ACC112 (cell line): ENCODE data around the gene ARHGEF4.

Source experiments
- H2AFZ ChIP-seq: fragments of 200-600 bp; sonication (generic); one replicate; pipeline ENCODE4 v1.6.0; 2017; ENCODE audit warnings: antibody characterized with exemption, low read length; ENCODE audit not compliant: unreplicated experiment
- H3K27ac ChIP-seq: fragments of 200-600 bp; sonication (generic); 2 replicates; pipeline ENCODE4 v1.5.1; 2014; ENCODE audit warnings: low read depth, mild to moderate bottlenecking, antibody characterized with exemption, low read length, moderate library complexity
- H3K27me3 ChIP-seq: fragments of 200-600 bp; sonication (generic); 2 replicates; pipeline ENCODE4 v1.6.1; 2014; ENCODE audit warnings: mild to moderate bottlenecking, antibody characterized with exemption, low read length, moderate library complexity, mixed read lengths; ENCODE audit not compliant: insufficient read depth
- H3K36me3 ChIP-seq: fragments of 200-600 bp; sonication (generic); 2 replicates; pipeline ENCODE4 v1.6.1; 2016; ENCODE audit warnings: mild to moderate bottlenecking, antibody characterized with exemption, low read length, moderate library complexity, mixed read lengths; ENCODE audit not compliant: insufficient read depth
- H3K4me1 ChIP-seq: fragments of 200-600 bp; sonication (generic); one replicate; pipeline ENCODE4 v1.6.1; 2016; ENCODE audit warnings: low read length, mixed read lengths; ENCODE audit not compliant: insufficient read depth, unreplicated experiment, control insufficient read depth
- H3K4me3 ChIP-seq: fragments of 200-600 bp; sonication (generic); 2 replicates; pipeline ENCODE4 v1.5.1; 2014; ENCODE audit warnings: mild to moderate bottlenecking, low read depth, low read length
- H3K79me2 ChIP-seq: fragments of 200-600 bp; sonication (generic); one replicate; pipeline ENCODE4 v1.6.0; 2016; ENCODE audit warnings: low read length; ENCODE audit not compliant: control insufficient read depth, unreplicated experiment, insufficient read depth

The ARHGEF4 gene

DNA sequence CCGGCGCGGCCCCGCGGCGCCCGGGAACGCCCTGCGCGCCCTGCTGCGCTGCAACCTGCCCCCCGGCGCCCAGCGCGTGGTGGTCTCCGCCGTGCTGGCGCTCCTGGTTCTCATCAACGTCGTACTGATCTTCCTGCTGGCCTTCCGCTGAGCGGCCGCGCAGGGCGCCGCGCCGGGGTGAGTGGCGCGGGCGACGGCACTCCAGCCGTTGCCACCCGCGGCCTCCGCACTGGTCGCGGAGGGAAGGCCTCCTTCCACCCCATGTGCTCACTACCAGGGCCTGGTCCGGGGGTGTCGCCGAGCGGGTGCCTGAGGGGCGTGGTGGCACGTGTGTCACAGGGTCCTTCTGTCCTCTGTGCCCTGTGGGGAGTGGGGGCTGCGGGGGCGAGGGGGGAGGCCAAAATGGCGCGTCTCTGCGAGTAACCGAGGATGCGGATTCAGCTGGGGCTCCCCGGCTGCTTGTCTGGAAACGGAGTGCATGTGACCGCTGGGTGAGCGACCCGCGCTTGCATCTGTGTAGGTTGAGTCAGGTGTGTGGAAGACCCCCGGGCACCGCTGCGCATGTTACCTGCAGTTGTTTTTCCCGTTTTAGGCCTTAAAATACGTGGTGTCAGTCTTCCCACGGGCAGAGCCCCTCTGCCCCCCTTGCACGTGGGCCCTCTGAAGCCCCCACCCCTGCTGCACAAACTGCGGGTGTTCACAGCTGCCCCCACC, 198.6 kb downstream of the ARHGEF4 start:
- H3K27ac ChIP-seq = no peak overlapping the region
- H3K36me3 ChIP-seq = no peaks in the 10 kb centered on the region
- H3K27me3 ChIP-seq = peaks cover 11% of the 10 kb centered on the region; the same call in 1 of the 2 replicates
- H2AFZ ChIP-seq = peak overlapping the region; percentile 43
- peak overlapping the region; percentile 77 for H3K4me3 ChIP-seq
- H3K79me2 ChIP-seq = no peaks in the 10 kb centered on the region
- H3K4me1 ChIP-seq = peaks cover 8% of the 10 kb centered on the region

GRCh38 chr2:131035826-131036231, 199.1 kb downstream of the ARHGEF4 start:
- Histone ChIP-seq H3K27ac (no peak overlapping the region), H3K4me1 (peaks cover 8% of the 10 kb centered on the region), H3K79me2 (no peaks in the 10 kb centered on the region), H3K27me3 (peaks cover 11% of the 10 kb centered on the region; the same call in 1 of the 2 replicates), H2AFZ (peak overlapping the region; percentile 43), H3K36me3 (no peaks in the 10 kb centered on the region), H3K4me3 (peak overlapping the region; percentile 77)

DNA sequence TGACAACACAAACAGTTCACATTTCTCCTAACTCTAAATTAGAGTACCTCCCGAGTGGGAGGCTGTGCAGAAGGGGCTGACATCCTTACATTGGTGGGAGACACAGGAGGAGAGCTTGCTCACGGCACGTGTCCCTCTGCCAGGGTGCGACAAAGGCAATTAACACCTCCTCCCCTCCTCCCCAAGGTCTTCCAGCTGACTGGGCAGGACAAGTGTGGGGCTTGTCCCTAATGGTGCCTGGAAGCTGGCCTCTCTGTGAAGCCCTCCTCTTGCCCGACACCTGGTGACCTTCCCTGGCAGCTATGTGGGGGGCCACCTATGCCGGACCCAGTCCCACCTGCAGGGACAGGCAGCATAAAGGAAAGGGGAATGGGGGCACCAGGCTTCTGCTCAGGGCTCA, 199.6 kb downstream of the ARHGEF4 start:
- Histone ChIP-seq H3K4me1 (peaks cover 8% of the 10 kb centered on the region), H3K27ac (no peak overlapping the region), H2AFZ (no peak overlapping the region), H3K4me3 (no peak overlapping the region; the same call in 1 of the 2 replicates), H3K27me3 (peaks cover 11% of the 10 kb centered on the region; the same call in 1 of the 2 replicates), H3K36me3 (no peaks in the 10 kb centered on the region), H3K79me2 (no peaks in the 10 kb centered on the region)

GRCh38 chr2:131036696-131037397, 200.1 kb downstream of the ARHGEF4 start:
- Histone ChIP-seq H3K27ac (no peak overlapping the region), H2AFZ (no peak overlapping the region), H3K27me3 (peaks cover 11% of the 10 kb centered on the region; the same call in 1 of the 2 replicates), H3K79me2 (no peaks in the 10 kb centered on the region), H3K36me3 (no peaks in the 10 kb centered on the region), H3K4me1 (peaks cover 8% of the 10 kb centered on the region), H3K4me3 (no peak overlapping the region)

GRCh38 chr2:131037398-131038257, 200.9 kb downstream of the ARHGEF4 start:
- H2AFZ ChIP-seq = no peak overlapping the region
- H3K4me3 ChIP-seq = no peak overlapping the region
- no peak overlapping the region for H3K27ac ChIP-seq
- peaks cover 11% of the 10 kb centered on the region for H3K4me1 ChIP-seq
- no peaks in the 10 kb centered on the region for H3K36me3 ChIP-seq
- peaks cover 11% of the 10 kb centered on the region; the same call in 1 of the 2 replicates for H3K27me3 ChIP-seq
- H3K79me2 ChIP-seq = no peaks in the 10 kb centered on the region

- H3K27me3 ChIP-seq = peaks cover 11% of the 10 kb centered on the region; the same call in 1 of the 2 replicates
- no peaks in the 10 kb centered on the region for H3K79me2 ChIP-seq
- no peak overlapping the region for H3K4me3 ChIP-seq
- H3K27ac ChIP-seq = no peak overlapping the region
- no peaks in the 10 kb centered on the region for H3K36me3 ChIP-seq
- H2AFZ ChIP-seq = no peak overlapping the region
- peaks cover 11% of the 10 kb centered on the region for H3K4me1 ChIP-seq
Observed at GRCh38 chr2:131038258-131039100, 201.8 kb downstream of the ARHGEF4 start.

GRCh38 chr2:131039101-131039440, 202.4 kb downstream of the ARHGEF4 start:
- H3K27me3 ChIP-seq = peaks cover 5% of the 10 kb centered on the region; the same call in 1 of the 2 replicates
- H3K27ac ChIP-seq = no peak overlapping the region
- no peak overlapping the region for H3K4me3 ChIP-seq
- H3K36me3 ChIP-seq = no peaks in the 10 kb centered on the region
- peaks cover 7% of the 10 kb centered on the region for H3K4me1 ChIP-seq
- H2AFZ ChIP-seq = no peak overlapping the region
- no peaks in the 10 kb centered on the region for H3K79me2 ChIP-seq

DNA sequence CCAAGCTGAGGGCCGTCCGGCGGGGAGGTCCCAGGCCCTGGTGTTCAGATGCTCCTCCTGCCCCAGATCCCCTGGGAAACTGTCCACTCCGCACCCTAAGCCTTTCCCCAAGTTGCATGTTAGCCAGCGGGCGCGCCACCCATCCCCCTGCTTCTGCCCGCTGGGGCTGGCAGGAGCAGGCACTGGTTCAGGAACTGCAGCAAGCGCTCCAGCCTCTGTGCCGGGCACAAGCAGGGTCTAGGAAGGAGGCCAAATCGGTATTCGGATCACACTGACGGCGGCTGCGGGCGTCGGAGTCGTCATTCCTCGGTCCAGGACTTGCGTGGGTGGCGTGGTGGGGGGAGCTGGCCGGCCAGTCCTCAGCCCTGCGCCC, 202.8 kb downstream of the ARHGEF4 start:
- no peak overlapping the region for H3K4me3 ChIP-seq
- H3K79me2 ChIP-seq = no peaks in the 10 kb centered on the region
- 0 out of 2 replicates have a peak, but pooled peaks cover 1% of the 10 kb centered on the region for H3K27me3 ChIP-seq
- no peak overlapping the region for H2AFZ ChIP-seq
- no peaks in the 10 kb centered on the region for H3K36me3 ChIP-seq
- no peak overlapping the region for H3K27ac ChIP-seq
- peaks cover 5% of the 10 kb centered on the region for H3K4me1 ChIP-seq

- Histone ChIP-seq H3K4me3 (no peak overlapping the region), H3K36me3 (no peaks in the 10 kb centered on the region), H3K27ac (no peak overlapping the region), H3K79me2 (no peaks in the 10 kb centered on the region), H3K27me3 (no peaks in the 10 kb centered on the region), H2AFZ (no peak overlapping the region), H3K4me1 (peaks cover 5% of the 10 kb centered on the region)
Observed at GRCh38 chr2:131039908-131040660, 203.4 kb downstream of the ARHGEF4 start.
